Endodermal cell (in vitro differentiated cells): ENCODE data around the gene KLHL25. TPM values are rescaled to one million over a fixed set of nuclear protein-coding genes. Genes with fewer than 3 reads are reported as not detected.

ENCODE experiments used
- DNase-seq: peaks from one replicate; pipeline ENCODE4 v3.0.0-alpha.2; 2017
- H3K27ac ChIP-seq: 2 replicates; pipeline ENCODE4 v1.5.1; 2013; ENCODE audit warnings: mild to moderate bottlenecking, low read depth, low read length, moderate library complexity
- H3K27me3 ChIP-seq: 2 replicates; pipeline ENCODE4 v1.6.1; 2013; ENCODE audit warnings: mild to moderate bottlenecking, low read length, moderate library complexity; ENCODE audit not compliant: insufficient read depth, control insufficient read depth, poor library complexity, severe bottlenecking
- H3K36me3 ChIP-seq: 2 replicates; pipeline ENCODE4 v1.7.0; 2013; ENCODE audit warnings: mild to moderate bottlenecking, low read length, moderate library complexity; ENCODE audit not compliant: control insufficient read depth, insufficient read depth
- H3K4me1 ChIP-seq: one replicate; pipeline ENCODE4 v1.7.0; 2013; ENCODE audit warnings: low read length; ENCODE audit not compliant: control insufficient read depth, insufficient read depth
- H3K4me3 ChIP-seq: 2 replicates; pipeline ENCODE4 v1.5.1; 2013; ENCODE audit warnings: mild to moderate bottlenecking, low read length, moderate library complexity
- H3K9ac ChIP-seq: 2 replicates; pipeline ENCODE4 v1.6.1; 2013; ENCODE audit warnings: mild to moderate bottlenecking, low read length, moderate library complexity; ENCODE audit not compliant: poor library complexity, severe bottlenecking; ENCODE audit errors: extremely low read depth
- H3K9me3 ChIP-seq: 2 replicates; pipeline ENCODE4 v1.6.1; 2013; ENCODE audit warnings: mild to moderate bottlenecking, low read length, moderate library complexity; ENCODE audit not compliant: control insufficient read depth
- H3K27ac Mint-ChIP-seq: 2 replicates; pipeline ENCODE4 v1.8.0; 2020; ENCODE audit warnings: mixed read lengths
- H3K27me3 Mint-ChIP-seq: 2 replicates; pipeline ENCODE4 v1.8.0; 2021; ENCODE audit warnings: mild to moderate bottlenecking, mixed read lengths; ENCODE audit not compliant: insufficient read depth
- H3K36me3 Mint-ChIP-seq: 2 replicates; pipeline ENCODE4 v1.8.0; 2020; ENCODE audit warnings: low read depth, mixed read lengths
- H3K4me1 Mint-ChIP-seq: 2 replicates; pipeline ENCODE4 v1.8.0; 2020; ENCODE audit warnings: mixed read lengths
- H3K4me3 Mint-ChIP-seq: 2 replicates; pipeline ENCODE4 v1.8.0; 2020; ENCODE audit warnings: mild to moderate bottlenecking, moderate library complexity, mixed read lengths
- H3K9me3 Mint-ChIP-seq: 2 replicates; pipeline ENCODE4 v1.8.0; 2020; ENCODE audit warnings: mild to moderate bottlenecking, mixed read lengths
- WGBS, 2 experiments: methylation state at CpG; one replicate each; pipeline versions ENCODE4 v1.1.5 to v1.1.7; 2013; ENCODE audit warnings: missing lambda C conversion rate in 2 of 2, mixed read lengths in 1 of 2; ENCODE audit not compliant: insufficient coverage in 1 of 2, insufficient read length in 1 of 2; 5-methylcytosine and 5-hydroxymethylcytosine counted together
- total RNA-seq, 2 donors: library from RNA; stranded (reverse); fragmentation: NEBNext Ultra II Directional in 1 of 2; extraction: Animal tissue kit (Norgen Biotek cat#: 25700) in 1 of 2; gene quantifications; 2 replicates in 1 of 2; 3 replicates in 1 of 2; pipeline ENCODE4 v1.2.1, GENCODE V29; 2021
- TF ChIP-seq, protein P1 (sequence below): fragments of 200-600 bp; sonication (generic); conservative IDR thresholded peaks from 2 replicates; pipeline ENCODE4 v1.5.0; 2021; ENCODE audit warnings: antibody characterized with exemption, mild to moderate bottlenecking

Gene KLHL25
- total RNA-seq, 2 donors from 2014 or later = 13.3 TPM

DNA sequence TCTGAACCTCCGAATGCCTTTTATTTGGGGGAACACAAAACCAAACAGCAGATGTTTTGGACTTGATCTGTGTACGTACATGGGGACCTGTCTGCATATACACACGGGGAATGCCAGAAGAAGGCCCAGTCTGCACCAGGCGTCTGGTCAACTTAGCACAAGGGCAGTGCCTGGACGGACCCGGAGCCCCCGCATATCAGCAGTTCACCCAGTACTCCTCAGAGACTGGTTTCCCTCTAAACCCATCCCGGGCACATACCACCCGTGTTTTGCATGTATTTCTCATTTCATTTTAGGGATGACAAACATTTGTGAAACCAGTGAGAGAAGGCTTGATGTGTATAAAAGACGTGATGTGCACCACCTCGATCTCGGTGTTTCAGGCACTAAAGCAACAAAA is 49.7 kb downstream of the KLHL25 start:
- H3K9me3 Mint-ChIP-seq = no peaks in the 10 kb centered on the region
- DNase-seq = peak; percentile 22
- peaks cover 73% of the 10 kb centered on the region for H3K36me3 Mint-ChIP-seq
- TF ChIP-seq, protein P1, sequence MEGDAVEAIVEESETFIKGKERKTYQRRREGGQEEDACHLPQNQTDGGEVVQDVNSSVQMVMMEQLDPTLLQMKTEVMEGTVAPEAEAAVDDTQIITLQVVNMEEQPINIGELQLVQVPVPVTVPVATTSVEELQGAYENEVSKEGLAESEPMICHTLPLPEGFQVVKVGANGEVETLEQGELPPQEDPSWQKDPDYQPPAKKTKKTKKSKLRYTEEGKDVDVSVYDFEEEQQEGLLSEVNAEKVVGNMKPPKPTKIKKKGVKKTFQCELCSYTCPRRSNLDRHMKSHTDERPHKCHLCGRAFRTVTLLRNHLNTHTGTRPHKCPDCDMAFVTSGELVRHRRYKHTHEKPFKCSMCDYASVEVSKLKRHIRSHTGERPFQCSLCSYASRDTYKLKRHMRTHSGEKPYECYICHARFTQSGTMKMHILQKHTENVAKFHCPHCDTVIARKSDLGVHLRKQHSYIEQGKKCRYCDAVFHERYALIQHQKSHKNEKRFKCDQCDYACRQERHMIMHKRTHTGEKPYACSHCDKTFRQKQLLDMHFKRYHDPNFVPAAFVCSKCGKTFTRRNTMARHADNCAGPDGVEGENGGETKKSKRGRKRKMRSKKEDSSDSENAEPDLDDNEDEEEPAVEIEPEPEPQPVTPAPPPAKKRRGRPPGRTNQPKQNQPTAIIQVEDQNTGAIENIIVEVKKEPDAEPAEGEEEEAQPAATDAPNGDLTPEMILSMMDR = no peak
- no peak overlapping the region for H3K27ac Mint-ChIP-seq
- no peak overlapping the region for H3K4me3 Mint-ChIP-seq
- Histone ChIP-seq H3K27me3 (no peaks in the 10 kb centered on the region), H3K36me3 (peaks cover 95% of the 10 kb centered on the region), H3K27ac (peak overlapping the region; percentile 34), H3K9ac (no peak overlapping the region), H3K9me3 (no peaks in the 10 kb centered on the region), H3K4me1 (no peaks in the 10 kb centered on the region), H3K4me3 (no peak overlapping the region)
- peaks cover 4% of the 10 kb centered on the region for H3K4me1 Mint-ChIP-seq
- WGBS, 2 experiments = 94 to 98% methylated on average over 7 to 12 of the region's 12 CpGs
- no peaks in the 10 kb centered on the region for H3K27me3 Mint-ChIP-seq

DNA sequence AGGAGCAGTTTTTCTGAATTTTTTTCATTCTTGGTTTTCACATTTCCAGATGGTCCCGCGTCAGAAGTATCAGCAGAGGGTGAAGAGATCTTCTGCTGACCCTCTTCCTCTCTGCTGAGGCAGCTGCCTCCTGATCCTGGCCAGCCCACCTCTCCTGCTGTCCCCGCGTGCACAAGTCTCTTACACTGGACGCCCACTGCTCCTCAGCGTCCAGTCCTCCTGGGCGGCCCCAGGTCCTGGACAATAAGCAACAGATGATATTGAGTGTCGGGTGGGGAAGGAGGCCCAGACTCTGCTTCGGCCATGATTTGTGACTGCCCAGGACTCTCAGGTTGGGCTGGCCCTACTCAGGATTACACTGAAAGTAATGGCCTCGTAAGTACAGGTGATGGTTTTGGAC is 50.1 kb downstream of the KLHL25 start:
- H3K9me3 ChIP-seq = no peaks in the 10 kb centered on the region
- WGBS, 2 experiments = 95 to 100% methylated on average over 2 to 10 of the region's 10 CpGs
- Mint-ChIP-seq H3K9me3 (no peaks in the 10 kb centered on the region), H3K4me1 (peaks cover 4% of the 10 kb centered on the region), H3K36me3 (peaks cover 78% of the 10 kb centered on the region), H3K27me3 (no peaks in the 10 kb centered on the region), H3K4me3 (no peak overlapping the region), H3K27ac (no peak overlapping the region)
- no peak overlapping the region for H3K4me3 ChIP-seq
- H3K27ac ChIP-seq = no peak overlapping the region
- no peak overlapping the region for H3K9ac ChIP-seq
- DNase-seq = peak; percentile 22
- TF ChIP-seq, protein P1 = no peak
- H3K36me3 ChIP-seq = peaks cover 99% of the 10 kb centered on the region
- H3K27me3 ChIP-seq = no peaks in the 10 kb centered on the region
- no peaks in the 10 kb centered on the region for H3K4me1 ChIP-seq

DNA sequence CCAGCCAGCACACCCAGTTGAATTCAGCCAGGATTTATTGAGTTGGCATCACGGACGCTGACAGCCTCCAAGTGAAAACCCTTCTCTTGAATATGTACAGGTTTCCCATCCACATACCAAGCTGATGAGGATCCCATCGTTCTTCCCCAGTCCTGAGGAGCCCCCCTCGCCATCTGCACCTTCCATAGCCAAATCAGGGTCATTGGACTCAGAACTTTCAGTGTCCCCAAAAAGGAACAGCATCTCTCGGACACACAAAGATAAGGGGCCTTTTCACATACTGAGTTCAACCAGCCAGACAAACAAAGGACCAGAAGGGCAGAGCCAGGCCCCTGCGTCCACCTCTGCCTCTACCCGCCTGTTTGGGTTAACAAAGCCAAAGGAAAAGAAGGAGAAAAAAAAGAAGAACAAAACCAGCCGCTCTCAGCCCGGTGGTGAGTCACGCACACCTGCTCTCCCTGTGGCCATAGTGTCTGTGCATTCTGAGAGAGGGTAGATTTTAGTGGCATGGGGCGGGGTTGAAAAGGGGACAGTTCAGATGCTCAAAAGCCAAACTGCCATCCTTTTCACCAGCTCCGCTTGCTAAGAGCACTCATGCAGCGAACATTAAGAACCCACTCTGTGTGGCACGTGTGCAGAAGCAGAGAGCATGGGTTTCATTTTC is 51.2 kb downstream of the KLHL25 start:
- WGBS, 2 experiments = 90 to 92% methylated on average over 8 to 14 of the region's 14 CpGs
- peak overlapping the region; percentile 34 for H3K27ac ChIP-seq
- H3K27me3 Mint-ChIP-seq = no peaks in the 10 kb centered on the region
- DNase-seq = peak; percentile 30
- no peaks in the 10 kb centered on the region for H3K4me1 Mint-ChIP-seq
- no peak overlapping the region for H3K9ac ChIP-seq
- no peak overlapping the region for H3K4me3 ChIP-seq
- H3K9me3 Mint-ChIP-seq = no peaks in the 10 kb centered on the region
- TF ChIP-seq, protein P1 = no peak
- peaks cover 98% of the 10 kb centered on the region for H3K36me3 ChIP-seq
- H3K4me3 Mint-ChIP-seq = no peak overlapping the region
- H3K36me3 Mint-ChIP-seq = peaks cover 77% of the 10 kb centered on the region
- H3K4me1 ChIP-seq = no peaks in the 10 kb centered on the region
- no peak overlapping the region for H3K27ac Mint-ChIP-seq
- no peaks in the 10 kb centered on the region for H3K9me3 ChIP-seq
- no peaks in the 10 kb centered on the region for H3K27me3 ChIP-seq
